ENCODE measurements around the gene TMEM165. TPM values are rescaled to one million over a fixed set of nuclear protein-coding genes. Genes with fewer than 3 reads are reported as not detected.
"Not testable (repeated sequence)": the region's sequence is repeated elsewhere in the genome, so short reads cannot be mapped to it uniquely, and the experiment has no call there.

TMEM165 gene
- 10 to 100 TPM; 75.5 to 90.1 TPM for total RNA-seq

- no peaks in the 10 kb centered on the region for H3K27me3 ChIP-seq
- DNase-seq (ENCODE audit: low spot score) = peak; percentile 93
- H3K4me1 ChIP-seq = peaks cover 0 to 37% of the 10 kb centered on the region in 2 donors
- no peak for TF ChIP-seq CTCF (IDR thresholded peaks at IDR 0.05)
- peak within 1 kb of the TSS; percentile 98 to 99 for H3K27ac ChIP-seq
- H3K4me3 ChIP-seq = peak within 1 kb of the TSS; percentile 92 to 99
- peaks cover 2% of the 10 kb centered on the region for H3K36me3 ChIP-seq
- H3K9me3 ChIP-seq = no peaks in the 10 kb centered on the region
Observed at GRCh38 chr4:55395529-55396307, at the start of gene TMEM165. TMEM165 (plus strand) TSS chr4:55395957; CDS start chr4:55396190, 233 bp downstream.

GRCh38 chr4:55345980-55346850, 49.5 kb upstream of the TMEM165 start, which contains the start of gene SRD5A3:
SRD5A3 (plus strand) TSS chr4:55346242; CDS start chr4:55346337, 95 bp downstream.
- TF ChIP-seq CTCF (IDR thresholded peaks at IDR 0.05) = peak; percentile 94 to 97
- peak; percentile 83 for DNase-seq (ENCODE audit: low spot score)
- H3K27me3 ChIP-seq = no peaks in the 10 kb centered on the region
- peaks cover 0 to 8% of the 10 kb centered on the region in 2 donors for H3K4me1 ChIP-seq
- peak within 1 kb of the TSS; percentile 56 to 71 for H3K4me3 ChIP-seq
- peak within 1 kb of the TSS; percentile 96 to 97 for H3K27ac ChIP-seq
- no peaks in the 10 kb centered on the region for H3K9me3 ChIP-seq
- no peaks in the 10 kb centered on the region for H3K36me3 ChIP-seq

GRCh38 chr4:55346851-55347255, 48.9 kb upstream of the TMEM165 start:
- H3K4me1 ChIP-seq = peaks cover 0 to 8% of the 10 kb centered on the region in 2 donors
- H3K27ac ChIP-seq = peak overlapping the region; percentile 96 to 97
- no peak for TF ChIP-seq CTCF (IDR thresholded peaks at IDR 0.05)
- H3K4me3 ChIP-seq = peak overlapping the region; percentile 56 to 71
- H3K9me3 ChIP-seq = no peaks in the 10 kb centered on the region
- no peaks in the 10 kb centered on the region for H3K27me3 ChIP-seq
- DNase-seq (ENCODE audit: low spot score) = no peak
- H3K36me3 ChIP-seq = no peaks in the 10 kb centered on the region

- Histone ChIP-seq H3K4me1 (peaks cover 0 to 8% of the 10 kb centered on the region in 2 donors), H3K36me3 (no peaks in the 10 kb centered on the region), H3K27me3 (no peaks in the 10 kb centered on the region), H3K9me3 (no peaks in the 10 kb centered on the region), H3K4me3 (no peak overlapping the region), H3K27ac (peak overlapping the region; percentile 96 to 97)
- no peak for DNase-seq (ENCODE audit: low spot score)
- TF ChIP-seq CTCF (IDR thresholded peaks at IDR 0.05) = no peak
Observed at GRCh38 chr4:55347610-55348228, 48.0 kb upstream of the TMEM165 start.

- Histone ChIP-seq H3K4me3 (no peak overlapping the region), H3K27me3 (no peaks in the 10 kb centered on the region), H3K27ac (no peak overlapping the region), H3K4me1 (peaks cover 0 to 8% of the 10 kb centered on the region in 2 donors), H3K36me3 (no peaks in the 10 kb centered on the region), H3K9me3 (no peaks in the 10 kb centered on the region)
- no peak for DNase-seq (ENCODE audit: low spot score)
- no peak for TF ChIP-seq CTCF (IDR thresholded peaks at IDR 0.05)
Observed at GRCh38 chr4:55348466-55348865, 47.3 kb upstream of the TMEM165 start.

GRCh38 chr4:55350870-55351269, 44.9 kb upstream of the TMEM165 start:
- not testable (repeated sequence) for DNase-seq (ENCODE audit: low spot score); H3K4me3 ChIP-seq; H3K27me3 ChIP-seq

More at GRCh38 chr4:55350870-55351269, 44.9 kb upstream of the TMEM165 start:
- H3K27ac ChIP-seq, H3K36me3 ChIP-seq, H3K4me1 ChIP-seq, H3K9me3 ChIP-seq: not testable (repeated sequence)

Measured in right atrium auricular region (tissue), 2 donors.